Ureter (tissue), 1 donor: ENCODE results near the gene TRIM65. TPM values are rescaled to one million over a fixed set of nuclear protein-coding genes. Genes with fewer than 3 reads are reported as not detected.
"Not testable (repeated sequence)": the region's sequence is repeated elsewhere in the genome, so short reads cannot be mapped to it uniquely, and the experiment has no call there.

Source experiments
- DNase-seq: peaks from one replicate; pipeline ENCODE4 v3.0.0-alpha.2; 2020; ENCODE audit warnings: low spot score
- total RNA-seq: library from RNA; stranded (reverse); gene quantifications from one replicate; pipeline ENCODE4 v1.2.4, GENCODE V29; 2023
- donor health status: DM: yes; HTN: yes; CAD: no.

The TRIM65 gene
- total RNA-seq, 1 donor from 2014 or later, result 16.2 TPM

DNA sequence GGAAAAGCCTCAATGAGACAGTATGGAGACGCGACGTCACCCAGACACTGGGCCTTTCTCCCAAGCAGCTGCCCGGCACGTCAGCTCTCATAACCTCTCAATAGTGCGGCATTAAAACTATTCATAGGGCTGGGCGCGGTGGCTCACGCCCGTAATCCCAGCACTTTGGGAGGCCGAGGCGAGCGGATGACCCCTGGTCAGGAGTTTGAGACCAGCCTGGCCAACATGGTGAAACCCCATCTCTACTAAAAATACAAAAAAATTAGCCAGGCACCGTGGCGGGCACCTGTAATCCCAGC is 45.1 kb downstream of the TRIM65 start:
- DNase-seq, result not testable (repeated sequence)

DNA sequence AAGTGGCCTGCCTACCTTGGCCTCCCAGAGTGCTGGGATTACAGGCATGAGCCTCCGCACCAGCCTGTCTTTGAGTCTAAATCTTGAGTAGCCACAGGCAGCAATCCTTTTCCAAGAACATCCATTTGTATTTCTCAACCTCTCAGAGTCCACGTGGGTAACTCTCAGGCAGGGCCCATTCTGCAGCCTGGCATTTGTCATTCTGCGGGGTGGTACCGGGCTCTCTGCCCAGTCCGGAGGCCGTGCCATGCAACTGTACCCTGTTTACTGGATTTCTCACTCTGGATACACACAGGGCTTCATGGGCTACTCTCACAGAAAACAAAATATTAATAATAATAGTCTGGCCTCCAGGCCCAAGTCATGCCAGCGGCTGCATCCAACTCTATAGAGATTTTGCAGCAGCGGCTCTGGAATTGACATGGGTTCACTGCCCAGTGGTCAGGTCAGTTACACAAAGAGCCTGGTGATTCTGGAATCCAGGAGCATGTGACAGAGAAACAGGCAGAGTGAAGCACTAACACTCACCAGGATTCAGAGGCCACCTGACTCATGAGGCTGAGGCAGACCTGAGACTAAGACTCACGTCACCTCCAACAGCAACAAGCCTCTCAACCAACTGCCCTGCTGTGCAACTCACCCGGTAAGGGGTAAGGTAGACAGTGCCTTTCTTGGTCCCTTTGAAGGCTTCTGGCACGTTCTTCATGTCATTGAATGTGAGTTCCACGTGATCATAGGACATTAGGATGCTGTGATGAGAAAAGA is 45.6 kb downstream of the TRIM65 start:
- DNase-seq, result no peak

DNA sequence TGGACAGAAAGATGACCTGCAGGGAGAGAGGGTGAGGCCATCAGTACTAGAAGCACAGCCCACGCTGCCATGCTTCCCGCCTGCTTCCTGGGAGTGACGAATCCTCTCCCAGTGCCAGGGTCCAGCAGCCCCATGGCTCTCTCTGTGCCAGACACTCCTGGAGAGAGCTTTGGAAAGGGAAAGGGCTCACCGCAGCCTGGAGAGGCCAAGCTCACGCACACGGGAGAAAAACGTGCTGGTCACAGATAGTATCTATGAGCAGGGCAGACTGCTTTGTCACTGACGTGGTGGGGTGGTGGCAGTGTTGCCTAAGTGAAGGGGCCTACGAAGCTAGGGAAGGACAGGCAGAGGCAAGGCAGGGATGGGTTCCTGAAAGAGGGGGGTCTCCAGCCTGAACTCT is 47.0 kb downstream of the TRIM65 start:
- no peak for DNase-seq

DNA sequence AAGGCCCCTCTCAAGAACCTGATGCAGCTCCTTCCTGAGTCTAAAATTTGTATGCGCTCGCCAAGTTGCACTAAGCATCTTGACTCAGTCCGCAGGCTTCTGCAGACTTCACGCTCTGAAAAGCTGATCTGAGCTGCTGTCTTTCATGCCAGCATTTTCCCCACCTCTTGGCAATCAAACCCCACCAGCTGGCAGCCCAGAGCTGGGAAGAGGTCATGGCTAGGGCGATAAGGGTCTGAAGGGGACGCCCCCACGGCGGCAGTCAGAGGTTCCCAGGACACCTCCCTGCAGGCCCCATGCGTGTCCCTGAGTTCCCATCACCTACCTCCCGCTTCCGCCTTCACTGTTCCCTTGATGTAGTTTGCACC is 47.5 kb downstream of the TRIM65 start:
- no peak for DNase-seq

DNA sequence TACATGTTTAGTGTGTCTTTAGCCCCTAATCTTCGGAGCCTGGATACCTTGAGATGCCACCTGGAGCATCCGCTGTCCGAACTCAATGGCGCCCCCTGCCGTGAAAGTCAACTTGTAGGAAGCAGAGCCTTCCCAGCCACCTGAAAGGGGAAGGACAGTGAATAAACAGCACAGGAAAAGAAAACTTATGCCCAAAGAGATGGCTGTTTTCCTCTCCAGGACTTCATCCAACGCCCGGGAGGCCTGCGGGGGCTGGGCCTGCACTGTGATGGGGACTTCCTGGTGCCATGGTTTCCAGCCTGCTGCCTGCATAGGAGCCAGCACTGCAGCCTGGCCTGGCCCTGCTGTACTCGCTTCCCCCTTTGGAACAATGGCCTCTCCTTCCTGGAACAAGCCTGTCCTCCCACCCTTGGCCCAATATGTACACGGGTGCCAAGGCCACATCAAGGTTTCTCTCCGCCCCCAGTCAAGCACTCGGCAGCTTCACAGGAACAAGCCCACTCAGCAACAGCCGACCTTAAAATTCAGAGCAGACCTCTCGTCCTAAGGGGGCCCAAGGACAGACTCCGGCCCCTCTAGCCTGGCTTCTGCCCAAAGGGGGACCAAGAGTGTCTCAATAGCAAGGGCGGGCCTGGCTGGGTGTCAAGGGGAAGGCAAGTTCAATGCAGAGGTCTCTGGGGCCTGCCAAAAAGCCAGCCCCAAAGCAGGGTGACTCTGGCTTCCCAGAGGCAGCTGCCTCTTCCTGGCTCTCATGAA is 48.0 kb downstream of the TRIM65 start:
- peak; percentile 82 for DNase-seq

DNA sequence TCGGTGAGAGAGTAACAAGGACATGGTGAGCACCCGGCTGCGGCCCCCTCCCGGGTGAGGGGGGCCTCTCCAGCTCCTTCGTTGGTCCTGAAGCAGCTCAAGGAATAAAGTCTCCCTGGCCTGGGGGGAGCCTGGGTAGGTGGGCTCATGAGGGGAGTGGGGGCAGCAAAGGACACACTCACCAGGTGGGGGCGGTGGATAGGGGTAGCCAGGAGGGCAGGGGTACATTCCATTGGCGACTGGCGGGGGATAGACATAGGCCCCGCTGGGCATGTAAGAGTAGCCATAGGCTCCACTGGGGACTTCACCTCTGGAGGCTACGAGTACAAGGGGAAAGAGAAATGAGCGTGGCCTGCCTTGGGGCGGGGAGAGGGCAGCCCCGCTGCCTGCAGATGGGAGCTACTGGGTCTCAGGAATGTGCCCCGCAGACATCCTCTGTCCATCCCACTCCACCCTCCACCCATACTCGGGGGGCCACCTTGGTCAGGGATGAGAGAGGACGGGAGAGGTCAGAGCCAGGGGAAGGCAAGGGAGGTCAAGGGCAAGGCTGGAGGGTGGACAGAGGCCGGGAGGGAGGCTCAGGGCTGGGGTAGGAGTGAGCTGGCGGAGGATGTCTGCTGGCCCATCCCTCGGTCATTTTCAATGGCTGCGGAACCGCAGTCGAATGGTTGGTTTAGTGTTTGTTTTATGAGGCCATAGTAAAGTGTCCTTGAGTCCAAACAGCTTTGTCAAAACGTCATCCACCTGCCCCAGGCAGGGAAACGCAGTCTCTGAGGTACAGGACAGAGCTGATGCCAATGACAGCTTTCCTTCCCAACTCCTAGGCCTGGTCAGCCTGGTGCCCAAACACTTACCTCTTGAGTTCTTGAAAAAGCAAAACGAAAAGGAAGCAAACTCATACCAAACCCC is 48.9 kb downstream of the TRIM65 start:
- no peak for DNase-seq

DNA sequence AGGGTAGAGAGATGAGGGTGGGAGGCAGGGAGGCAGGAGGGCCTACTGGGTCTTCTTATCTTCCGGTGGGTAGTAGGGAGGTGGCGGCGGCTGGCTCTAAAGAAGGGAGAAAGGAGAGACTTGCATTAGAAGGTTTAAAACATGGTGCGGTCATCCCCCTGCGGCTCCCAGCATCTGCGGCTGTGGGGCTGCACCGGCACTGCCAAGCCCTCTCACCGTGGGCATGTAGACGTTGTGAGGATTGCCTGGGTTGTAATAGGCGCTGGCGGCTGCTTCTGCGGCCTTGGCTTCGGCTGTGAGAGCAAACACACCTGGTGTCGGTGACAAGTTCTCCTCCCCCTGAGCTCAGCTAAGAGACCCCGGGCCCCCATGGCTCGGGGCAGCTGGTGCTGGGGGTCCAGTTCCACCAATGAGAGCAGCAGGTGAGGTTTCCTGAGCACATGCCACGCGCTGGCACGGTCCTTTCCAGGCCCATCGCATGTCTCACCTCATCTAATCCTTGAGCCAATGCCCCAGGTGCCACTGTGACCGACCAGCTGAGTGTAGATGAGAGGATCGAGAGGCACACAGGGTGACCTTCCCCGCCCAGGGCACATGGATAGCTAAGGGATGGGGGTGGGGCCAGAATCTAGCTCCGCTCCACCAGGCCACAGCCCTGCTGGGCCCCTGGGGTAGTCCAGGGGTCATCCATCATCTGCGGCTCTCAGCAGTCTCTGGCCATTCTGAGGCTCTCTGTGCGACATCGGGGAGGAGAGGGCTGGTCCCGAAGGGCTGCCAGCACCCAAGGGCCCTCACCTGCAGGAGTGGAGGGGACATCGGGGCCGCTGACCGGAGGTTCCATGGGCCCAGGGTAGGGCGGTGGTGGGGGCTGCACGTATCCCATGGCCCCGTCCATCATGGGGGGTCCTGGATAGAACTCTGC is 49.8 kb downstream of the TRIM65 start:
- DNase-seq, result no peak

DNA sequence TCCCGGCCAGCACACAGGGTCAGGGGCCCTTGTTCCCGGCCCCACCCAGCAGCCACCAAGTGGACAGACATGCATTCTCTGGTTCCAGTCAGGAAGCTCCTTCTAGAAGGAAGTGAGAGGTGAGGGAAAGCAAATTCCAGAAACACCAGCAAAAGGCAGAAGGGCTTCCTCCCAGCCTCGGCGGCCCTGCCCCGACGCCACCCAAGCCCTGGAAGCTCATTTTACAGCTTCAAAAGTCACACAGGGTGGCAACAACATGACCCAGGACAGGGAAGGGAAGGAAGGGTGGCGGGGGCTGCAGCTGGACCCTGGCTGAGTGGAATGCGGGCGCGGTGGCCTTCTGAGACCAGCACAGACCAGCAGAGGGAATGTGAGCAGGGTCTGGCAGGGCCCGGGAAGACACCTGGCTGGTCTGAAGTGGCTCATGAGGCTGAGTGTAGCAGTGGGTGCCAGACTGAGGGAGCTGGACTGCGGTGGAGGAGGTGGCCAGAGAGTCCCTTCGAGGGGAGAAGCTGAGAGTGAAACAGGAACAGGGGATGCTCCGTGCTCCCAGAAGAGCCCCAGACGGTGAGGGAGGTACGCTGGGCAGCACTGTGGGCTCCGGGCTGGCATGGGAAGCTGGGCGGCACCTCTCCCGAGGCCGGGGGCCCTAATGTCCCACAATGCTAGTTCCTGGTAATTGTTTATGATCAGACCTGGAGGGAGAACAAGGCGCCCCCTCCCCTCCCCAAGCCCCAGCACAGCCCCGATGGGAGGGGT is 50.6 kb downstream of the TRIM65 start:
- no peak for DNase-seq

DNA sequence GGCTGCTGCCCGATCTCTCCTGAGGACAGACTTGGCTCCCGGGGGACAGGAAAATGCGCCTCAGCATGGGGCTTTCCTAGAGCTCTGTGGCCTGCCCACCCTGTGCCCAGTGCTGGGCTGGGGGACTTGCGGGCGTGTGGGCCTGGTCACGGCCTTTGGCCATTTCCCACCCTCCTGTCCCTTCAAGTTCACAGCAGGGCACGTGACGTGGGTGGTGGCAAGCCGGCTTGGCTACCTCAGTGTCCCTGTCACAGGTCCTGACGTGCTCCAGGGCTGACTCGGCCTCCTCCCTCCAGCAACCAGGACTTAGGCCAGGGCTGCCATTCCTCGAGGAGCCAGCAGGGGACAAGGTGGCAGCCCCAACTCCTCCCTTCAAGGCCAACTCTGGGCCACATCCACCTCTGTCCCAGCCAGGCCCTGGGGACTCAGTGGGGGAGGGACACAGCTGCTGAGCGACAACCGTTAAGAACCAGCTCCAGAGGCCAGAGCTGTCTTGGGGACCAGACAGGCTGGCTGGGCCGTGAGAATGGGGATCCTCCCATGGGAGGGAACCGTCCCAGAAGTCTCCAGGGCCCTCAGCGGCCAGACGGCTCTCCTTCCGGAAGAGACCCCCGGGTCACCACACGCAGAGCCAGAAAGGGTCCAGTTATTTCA is 51.6 kb downstream of the TRIM65 start:
- DNase-seq, result peak; percentile 93

DNA sequence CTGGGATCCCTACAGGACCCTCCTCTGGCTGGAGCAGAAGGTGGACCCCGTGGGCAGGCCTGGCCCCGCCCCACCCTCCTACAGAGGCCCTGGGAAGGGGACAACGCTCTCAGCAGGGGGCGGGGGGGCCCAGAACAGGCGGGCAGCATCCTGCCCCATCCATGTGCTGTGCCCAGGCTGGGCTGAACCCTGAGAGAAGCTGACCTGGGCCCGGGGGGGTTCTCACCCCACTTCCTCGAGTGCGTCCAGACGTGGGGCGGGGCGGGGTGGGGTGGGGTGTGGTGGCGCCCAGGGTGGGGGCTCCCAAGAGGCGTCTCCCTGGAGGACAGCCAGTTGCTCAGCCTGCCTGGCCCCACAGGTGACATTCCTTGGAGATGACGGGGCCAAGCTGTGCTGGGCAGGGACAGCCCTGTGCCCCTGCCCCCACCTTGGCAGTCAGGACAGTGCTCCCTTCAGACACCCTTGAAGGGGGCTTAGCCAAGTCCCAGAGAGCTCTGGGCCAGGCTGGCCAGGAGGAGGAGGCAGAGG is 52.2 kb downstream of the TRIM65 start:
- peak; percentile 90 for DNase-seq

DNA sequence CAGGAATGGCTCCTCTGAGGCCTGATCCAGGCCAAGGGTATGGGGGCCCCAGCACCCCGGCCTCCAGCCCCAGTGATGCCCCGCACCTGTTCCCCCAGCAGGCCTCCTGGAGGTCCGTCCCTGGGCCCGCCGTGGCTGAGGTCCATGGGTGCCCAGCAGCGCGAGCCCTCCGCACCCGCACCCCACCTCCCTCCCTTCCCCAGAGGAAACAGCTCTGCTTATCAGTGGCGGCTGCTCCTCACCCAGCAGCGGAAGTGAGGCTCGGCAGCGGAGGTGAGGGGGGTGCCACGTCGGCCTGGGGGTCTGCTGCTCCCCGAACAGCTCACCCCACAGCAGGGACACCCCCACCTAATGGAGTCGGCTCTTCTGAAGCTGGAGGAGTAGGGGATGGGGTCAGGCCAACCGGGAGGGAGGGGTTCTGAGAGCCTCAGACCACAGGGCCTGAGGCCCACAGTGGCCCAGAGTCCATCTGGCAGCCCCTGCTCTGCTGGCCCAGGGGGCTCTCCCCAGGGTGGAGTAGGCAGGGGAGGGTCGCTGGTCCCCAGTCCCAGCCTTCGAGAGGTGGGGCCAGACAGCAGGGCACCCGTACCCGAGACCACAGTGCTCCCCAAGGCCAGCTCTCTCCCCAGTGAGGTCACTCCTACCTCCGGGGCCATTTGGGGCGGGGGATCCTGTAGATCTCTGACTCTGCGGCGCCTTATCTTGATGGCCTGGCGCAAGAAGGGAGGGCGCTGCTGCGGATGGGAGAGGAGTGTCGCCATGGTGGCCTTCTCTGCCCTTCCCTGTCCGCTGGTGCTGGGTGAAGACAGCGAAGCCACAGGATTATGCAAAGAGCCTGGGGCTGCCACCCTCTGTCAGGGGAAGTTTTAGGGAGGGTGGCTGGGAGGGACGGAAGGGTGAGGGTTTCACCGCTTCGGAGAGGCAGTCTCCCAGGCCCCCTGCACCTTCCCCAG is 52.9 kb downstream of the TRIM65 start, which contains the start of gene UNC13D:
Gene UNC13D (minus strand): TSS at position 828 of the 953 bp plus-strand sequence. CDS start 67 bp downstream, at position 761.
- DNase-seq, result peak; percentile 68

DNA sequence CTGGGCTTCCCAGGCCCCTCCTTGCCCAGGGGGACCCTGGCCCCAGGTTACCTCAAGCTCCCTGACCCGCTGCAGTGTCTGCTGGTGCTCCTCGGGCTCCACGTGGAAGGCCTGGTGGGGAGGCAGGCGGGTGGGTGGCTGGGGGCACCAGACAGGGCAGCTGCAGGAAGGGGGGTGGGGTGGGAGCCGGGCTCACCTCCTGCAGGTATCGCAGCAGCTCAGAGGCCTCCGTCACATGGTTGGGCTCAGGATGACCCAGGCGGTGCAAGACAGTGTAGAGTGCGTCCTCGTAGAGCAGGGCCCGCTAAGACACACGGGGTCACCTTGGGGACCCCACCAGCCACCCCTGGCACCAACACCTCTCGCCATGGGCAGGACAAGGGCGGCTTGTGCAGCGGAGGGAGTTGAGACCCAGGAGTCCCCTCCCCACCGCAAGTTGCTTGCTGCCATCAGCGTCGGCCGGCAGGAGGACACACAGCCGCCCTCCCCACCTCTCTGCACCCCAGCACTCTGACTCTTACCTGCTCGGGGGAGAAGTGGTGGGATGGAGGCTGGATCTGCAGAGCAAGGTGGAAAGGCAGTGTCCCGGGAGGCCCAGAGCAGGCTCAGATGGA is 53.7 kb downstream of the TRIM65 start:
- DNase-seq, result no peak

DNA sequence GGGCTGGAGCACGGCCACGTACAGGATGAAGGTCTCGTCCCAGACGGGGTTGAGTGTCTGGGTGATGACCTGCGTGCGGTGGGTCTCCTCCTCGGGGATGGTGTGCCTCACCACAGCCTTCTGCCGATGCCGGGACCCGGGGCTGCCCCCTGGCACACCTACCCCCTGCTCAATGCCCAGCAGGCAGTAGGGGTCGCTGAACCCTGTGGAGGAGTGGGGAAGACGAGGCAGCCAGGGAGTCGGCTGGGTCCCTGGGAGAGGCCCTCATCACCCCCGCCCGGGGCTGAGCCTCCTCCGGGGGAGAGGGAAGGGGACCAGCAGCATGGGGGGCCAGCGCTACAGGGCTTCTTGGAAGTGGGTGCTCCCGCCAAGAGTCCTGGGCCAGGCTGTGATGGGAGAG is 54.3 kb downstream of the TRIM65 start:
- DNase-seq, result no peak

DNA sequence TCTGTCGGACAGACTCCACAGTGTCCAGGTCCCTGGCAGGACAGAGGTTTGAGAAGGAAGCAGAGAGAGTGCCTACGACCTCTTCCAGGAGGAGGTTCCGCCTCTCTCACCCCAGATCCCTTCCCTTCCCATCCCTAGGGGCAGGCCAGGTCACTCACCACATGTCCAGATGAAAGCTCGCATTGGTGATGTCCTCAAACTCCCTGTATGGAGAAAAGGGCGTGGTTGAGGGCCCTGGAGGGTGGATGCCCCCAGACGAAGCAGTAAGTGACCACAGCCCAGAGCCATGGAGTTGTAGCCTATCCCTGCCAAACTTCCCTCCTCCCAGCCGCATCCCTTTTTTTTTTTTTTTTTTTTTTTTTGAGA is 56.0 kb downstream of the TRIM65 start:
- no peak for DNase-seq

DNA sequence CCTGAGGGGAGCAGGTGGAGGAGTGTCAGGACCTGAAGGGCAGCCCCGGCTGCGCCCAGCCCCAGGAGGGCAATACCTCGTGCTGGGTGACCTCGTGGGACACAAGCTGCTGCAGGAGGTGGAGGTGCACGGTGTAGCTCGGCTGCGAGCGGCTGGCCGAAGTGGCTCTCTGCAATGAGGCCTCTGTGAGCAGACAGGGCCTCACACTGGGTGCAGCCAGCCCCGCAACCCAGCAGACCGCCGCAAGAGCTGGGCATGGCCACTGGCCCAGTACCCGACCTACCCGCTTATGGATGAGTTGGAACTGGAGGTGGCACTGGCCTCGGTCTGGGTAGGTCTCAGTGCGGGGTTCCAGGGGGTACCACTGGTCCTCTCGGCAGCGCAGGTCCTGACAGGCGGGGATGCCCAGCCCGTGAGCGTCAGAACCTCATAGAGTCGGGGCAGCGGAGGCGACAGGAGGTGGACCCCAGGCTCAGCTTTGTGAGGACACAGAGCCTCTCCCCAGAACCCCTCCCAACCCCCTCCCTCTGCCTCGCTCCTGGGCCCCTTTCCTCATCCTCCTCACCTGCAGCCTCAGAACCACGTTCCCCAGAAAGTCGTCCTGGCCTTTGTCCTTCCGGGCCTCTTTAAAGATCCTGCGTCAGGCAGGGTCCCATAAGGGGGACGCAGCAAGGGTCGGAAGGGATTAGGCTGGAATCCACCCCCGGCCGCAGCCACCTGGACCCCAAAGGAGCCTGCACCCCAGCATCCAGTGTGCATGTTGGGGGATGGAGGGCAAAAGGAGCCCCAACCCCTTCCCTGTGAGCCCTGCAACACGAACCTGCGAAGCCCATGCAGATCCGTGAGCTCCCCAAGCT is 56.6 kb downstream of the TRIM65 start:
- no peak for DNase-seq
